ENCODE results near the gene DRGX.

The DRGX gene

GRCh38 chr10:49418328-49418727 is 22.4 kb upstream of the DRGX start:
- Histone ChIP-seq H3K4me3 (ENCODE audit: low read depth in 1 of 2, low read length in 1 of 2) (no peak overlapping the region), H3K4me1 (ENCODE audit: control insufficient read depth in 1 of 2, insufficient read depth in 1 of 2, low read depth in 1 of 2, low read length in 1 of 2) (peaks cover 0 to 3% of the 10 kb centered on the region in 2 experiments), H3K9me3 (no peaks in the 10 kb centered on the region), H3K36me3 (no peaks in the 10 kb centered on the region), H3K27ac (no peak overlapping the region), H3K27me3 (no peaks in the 10 kb centered on the region)
- TF ChIP-seq, protein P1, sequence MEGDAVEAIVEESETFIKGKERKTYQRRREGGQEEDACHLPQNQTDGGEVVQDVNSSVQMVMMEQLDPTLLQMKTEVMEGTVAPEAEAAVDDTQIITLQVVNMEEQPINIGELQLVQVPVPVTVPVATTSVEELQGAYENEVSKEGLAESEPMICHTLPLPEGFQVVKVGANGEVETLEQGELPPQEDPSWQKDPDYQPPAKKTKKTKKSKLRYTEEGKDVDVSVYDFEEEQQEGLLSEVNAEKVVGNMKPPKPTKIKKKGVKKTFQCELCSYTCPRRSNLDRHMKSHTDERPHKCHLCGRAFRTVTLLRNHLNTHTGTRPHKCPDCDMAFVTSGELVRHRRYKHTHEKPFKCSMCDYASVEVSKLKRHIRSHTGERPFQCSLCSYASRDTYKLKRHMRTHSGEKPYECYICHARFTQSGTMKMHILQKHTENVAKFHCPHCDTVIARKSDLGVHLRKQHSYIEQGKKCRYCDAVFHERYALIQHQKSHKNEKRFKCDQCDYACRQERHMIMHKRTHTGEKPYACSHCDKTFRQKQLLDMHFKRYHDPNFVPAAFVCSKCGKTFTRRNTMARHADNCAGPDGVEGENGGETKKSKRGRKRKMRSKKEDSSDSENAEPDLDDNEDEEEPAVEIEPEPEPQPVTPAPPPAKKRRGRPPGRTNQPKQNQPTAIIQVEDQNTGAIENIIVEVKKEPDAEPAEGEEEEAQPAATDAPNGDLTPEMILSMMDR (IDR thresholded peaks at IDR 0.05), result no peak

DNA sequence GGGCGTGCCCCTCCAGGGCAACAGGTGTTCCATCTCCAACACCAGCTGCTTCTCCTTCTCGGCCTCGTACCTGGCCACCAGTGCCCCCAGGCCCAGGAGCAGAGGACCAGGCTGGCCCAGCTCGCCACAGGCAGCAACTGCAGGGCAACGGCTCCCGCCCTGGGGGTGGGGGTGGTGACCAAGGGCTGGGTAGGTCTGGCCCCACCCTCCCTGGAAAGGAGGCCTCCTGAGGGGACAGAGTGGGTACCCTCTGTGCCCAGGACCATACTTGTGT is 22.1 kb upstream of the DRGX start:
- Histone ChIP-seq H3K27me3 (no peaks in the 10 kb centered on the region), H3K36me3 (no peaks in the 10 kb centered on the region), H3K9me3 (no peaks in the 10 kb centered on the region), H3K4me1 (ENCODE audit: control insufficient read depth in 1 of 2, insufficient read depth in 1 of 2, low read depth in 1 of 2, low read length in 1 of 2) (peaks cover 0 to 3% of the 10 kb centered on the region in 2 experiments), H3K4me3 (ENCODE audit: low read depth in 1 of 2, low read length in 1 of 2) (no peak overlapping the region), H3K27ac (no peak overlapping the region)
- TF ChIP-seq, protein P1 (IDR thresholded peaks at IDR 0.05), result no peak

- Histone ChIP-seq H3K27ac (no peak overlapping the region), H3K9me3 (no peaks in the 10 kb centered on the region), H3K27me3 (no peaks in the 10 kb centered on the region), H3K4me3 (ENCODE audit: low read depth in 1 of 2, low read length in 1 of 2) (no peak overlapping the region), H3K36me3 (no peaks in the 10 kb centered on the region), H3K4me1 (ENCODE audit: control insufficient read depth in 1 of 2, insufficient read depth in 1 of 2, low read depth in 1 of 2, low read length in 1 of 2) (peaks cover 0 to 3% of the 10 kb centered on the region in 2 experiments)
- TF ChIP-seq, protein P1 (IDR thresholded peaks at IDR 0.05), result no peak
Measured at GRCh38 chr10:49417311-49418052, 21.6 kb upstream of the DRGX start.

DNA sequence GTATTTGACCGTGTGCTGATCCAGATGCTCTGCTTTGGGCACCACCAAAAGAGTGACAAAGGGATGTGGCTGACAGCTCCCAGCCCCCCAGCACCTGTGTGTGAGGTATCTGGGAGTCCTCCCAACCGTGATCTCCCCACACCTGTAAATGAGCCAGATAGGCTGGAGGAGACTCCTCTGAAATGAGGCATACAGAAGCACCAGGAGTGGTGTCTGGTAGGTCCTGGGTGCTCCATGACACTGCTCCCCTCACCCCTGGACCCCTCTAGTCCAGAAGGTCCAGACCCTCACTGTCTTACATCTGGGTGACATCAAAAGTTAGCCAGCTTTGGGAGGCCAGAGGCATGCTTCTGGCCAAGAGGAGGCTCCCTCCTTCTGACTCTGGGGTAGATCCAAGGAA is 20.0 kb upstream of the DRGX start:
- Histone ChIP-seq H3K4me1 (ENCODE audit: control insufficient read depth in 1 of 2, insufficient read depth in 1 of 2, low read depth in 1 of 2, low read length in 1 of 2) (peaks cover 0 to 3% of the 10 kb centered on the region in 2 experiments), H3K9me3 (no peaks in the 10 kb centered on the region), H3K36me3 (no peaks in the 10 kb centered on the region), H3K27me3 (peaks cover 6% of the 10 kb centered on the region), H3K27ac (no peak overlapping the region), H3K4me3 (ENCODE audit: low read depth in 1 of 2, low read length in 1 of 2) (no peak overlapping the region)
- TF ChIP-seq, protein P1 (IDR thresholded peaks at IDR 0.05), result no peak

DNA sequence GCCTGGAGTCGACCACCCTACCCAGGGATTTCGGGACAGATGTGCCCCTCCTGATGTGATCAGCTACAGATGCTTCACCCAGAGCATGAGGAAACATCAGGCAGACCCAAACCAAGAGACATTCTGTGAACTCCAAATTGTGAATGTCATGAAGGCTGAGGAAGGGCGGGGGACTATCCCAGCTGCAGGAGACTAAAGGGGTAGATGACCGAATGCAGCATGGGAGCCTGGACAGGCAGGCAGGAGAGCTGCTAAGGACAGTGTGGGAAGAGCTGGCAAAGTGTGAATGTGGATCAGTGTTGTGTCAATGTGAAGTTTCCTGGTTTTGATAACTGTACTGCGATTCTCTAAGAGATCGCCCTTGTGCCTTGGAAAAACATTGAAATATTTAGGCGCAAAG is 19.2 kb upstream of the DRGX start:
- Histone ChIP-seq H3K36me3 (no peaks in the 10 kb centered on the region), H3K27ac (no peak overlapping the region), H3K9me3 (no peaks in the 10 kb centered on the region), H3K27me3 (peaks cover 13% of the 10 kb centered on the region), H3K4me1 (ENCODE audit: control insufficient read depth in 1 of 2, insufficient read depth in 1 of 2, low read depth in 1 of 2, low read length in 1 of 2) (peaks cover 0 to 3% of the 10 kb centered on the region in 2 experiments), H3K4me3 (ENCODE audit: low read depth in 1 of 2, low read length in 1 of 2) (no peak overlapping the region)
- TF ChIP-seq, protein P1 (IDR thresholded peaks at IDR 0.05), result no peak
